CD4-positive, alpha-beta T cell treated with Interleukin-17A for 4 hours (primary cell): ENCODE results near the gene TMEM39B.
"Not testable (repeated sequence)": the region's sequence is repeated elsewhere in the genome, so short reads cannot be mapped to it uniquely, and the experiment has no call there.

Experiments used
- DNase-seq: peaks from one replicate; pipeline ENCODE4 v3.0.0-alpha.2; 2020; ENCODE audit warnings: mixed read lengths

TMEM39B gene

GRCh38 chr1:32113436-32113835 is 40.7 kb downstream of the TMEM39B start:
- not testable (repeated sequence) for DNase-seq

- no peak for DNase-seq
These were observed 41.7 kb downstream of the TMEM39B start for GRCh38 chr1:32114420-32114819.

- no peak for DNase-seq
These were observed 42.8 kb downstream of the TMEM39B start for GRCh38 chr1:32115496-32115895.

- DNase-seq = no peak
These were observed 43.8 kb downstream of the TMEM39B start for GRCh38 chr1:32116531-32116930.

- DNase-seq = no peak
These were observed 49.4 kb downstream of the TMEM39B start for GRCh38 chr1:32122151-32122550.

GRCh38 chr1:32123361-32123760 is 50.6 kb downstream of the TMEM39B start:
- not testable (repeated sequence) for DNase-seq

- DNase-seq = no peak
These were observed 52.6 kb downstream of the TMEM39B start for GRCh38 chr1:32125313-32125712.

GRCh38 chr1:32126770-32127169 is 54.0 kb downstream of the TMEM39B start:
- no peak for DNase-seq

- no peak for DNase-seq
These were observed 54.9 kb downstream of the TMEM39B start for GRCh38 chr1:32127409-32128198.

GRCh38 chr1:32128479-32128878 is 55.7 kb downstream of the TMEM39B start:
- no peak for DNase-seq

GRCh38 chr1:32128964-32129363 is 56.2 kb downstream of the TMEM39B start:
- no peak for DNase-seq

GRCh38 chr1:32133950-32134280 is 61.2 kb downstream of the TMEM39B start:
- not testable (repeated sequence) for DNase-seq

GRCh38 chr1:32137111-32137510 is 64.4 kb downstream of the TMEM39B start:
- DNase-seq = no peak

GRCh38 chr1:32138965-32139364 is 66.2 kb downstream of the TMEM39B start:
- DNase-seq = no peak

GRCh38 chr1:32142446-32143301 is 69.9 kb downstream of the TMEM39B start:
- DNase-seq = no peak

GRCh38 chr1:32143302-32143695 is 70.6 kb downstream of the TMEM39B start:
- DNase-seq = not testable (repeated sequence)

GRCh38 chr1:32144033-32144432 is 71.3 kb downstream of the TMEM39B start:
- no peak for DNase-seq

GRCh38 chr1:32147799-32148198 is 75.1 kb downstream of the TMEM39B start:
- not testable (repeated sequence) for DNase-seq

GRCh38 chr1:32150847-32151246 is 78.1 kb downstream of the TMEM39B start:
- no peak for DNase-seq

GRCh38 chr1:32151319-32151787 is 78.6 kb downstream of the TMEM39B start:
- DNase-seq = no peak
